Chondrocyte (in vitro differentiated cells): Measurements from ENCODE around the gene SH2D6. TPM values are rescaled to one million over a fixed set of nuclear protein-coding genes. Genes with fewer than 3 reads are reported as not detected.

Source experiments
- DNase-seq: peaks from one replicate; pipeline ENCODE4 v3.0.0; 2021; ENCODE audit warnings: mixed read lengths, low spot score
- H3K27ac Mint-ChIP-seq: one replicate; pipeline ENCODE4 v1.8.0; 2021; ENCODE audit warnings: mild to moderate bottlenecking, moderate library complexity, mixed read lengths; ENCODE audit not compliant: unreplicated experiment
- H3K27me3 Mint-ChIP-seq: 2 replicates; pipeline ENCODE4 v1.8.0; 2021; ENCODE audit warnings: low read depth, mixed read lengths
- H3K36me3 Mint-ChIP-seq: 2 replicates; pipeline ENCODE4 v1.8.0; 2021; ENCODE audit warnings: low read depth, mixed read lengths
- H3K4me1 Mint-ChIP-seq: 2 replicates; pipeline ENCODE4 v1.8.0; 2021; ENCODE audit warnings: low read depth, mild to moderate bottlenecking, mixed read lengths
- H3K4me3 Mint-ChIP-seq: one replicate; pipeline ENCODE4 v1.8.0; 2021; ENCODE audit warnings: mild to moderate bottlenecking, moderate library complexity, mixed read lengths; ENCODE audit not compliant: unreplicated experiment
- H3K9me3 Mint-ChIP-seq: 2 replicates; pipeline ENCODE4 v1.8.0; 2021; ENCODE audit warnings: low read depth, mixed read lengths
- CTCF ChIP-seq: fragments of 200-600 bp; sonication (generic); IDR thresholded peaks from 2 replicates; pipeline ENCODE4 v1.5.0; 2021; ENCODE audit warnings: antibody characterized with exemption, mild to moderate bottlenecking, moderate library complexity
- total RNA-seq: library from RNA; stranded (reverse); gene quantifications from 3 replicates; pipeline ENCODE4 v1.2.1, GENCODE V29; 2021

Gene SH2D6
- total RNA-seq, 1 donor from 2014 or later = 0.47 TPM

DNA sequence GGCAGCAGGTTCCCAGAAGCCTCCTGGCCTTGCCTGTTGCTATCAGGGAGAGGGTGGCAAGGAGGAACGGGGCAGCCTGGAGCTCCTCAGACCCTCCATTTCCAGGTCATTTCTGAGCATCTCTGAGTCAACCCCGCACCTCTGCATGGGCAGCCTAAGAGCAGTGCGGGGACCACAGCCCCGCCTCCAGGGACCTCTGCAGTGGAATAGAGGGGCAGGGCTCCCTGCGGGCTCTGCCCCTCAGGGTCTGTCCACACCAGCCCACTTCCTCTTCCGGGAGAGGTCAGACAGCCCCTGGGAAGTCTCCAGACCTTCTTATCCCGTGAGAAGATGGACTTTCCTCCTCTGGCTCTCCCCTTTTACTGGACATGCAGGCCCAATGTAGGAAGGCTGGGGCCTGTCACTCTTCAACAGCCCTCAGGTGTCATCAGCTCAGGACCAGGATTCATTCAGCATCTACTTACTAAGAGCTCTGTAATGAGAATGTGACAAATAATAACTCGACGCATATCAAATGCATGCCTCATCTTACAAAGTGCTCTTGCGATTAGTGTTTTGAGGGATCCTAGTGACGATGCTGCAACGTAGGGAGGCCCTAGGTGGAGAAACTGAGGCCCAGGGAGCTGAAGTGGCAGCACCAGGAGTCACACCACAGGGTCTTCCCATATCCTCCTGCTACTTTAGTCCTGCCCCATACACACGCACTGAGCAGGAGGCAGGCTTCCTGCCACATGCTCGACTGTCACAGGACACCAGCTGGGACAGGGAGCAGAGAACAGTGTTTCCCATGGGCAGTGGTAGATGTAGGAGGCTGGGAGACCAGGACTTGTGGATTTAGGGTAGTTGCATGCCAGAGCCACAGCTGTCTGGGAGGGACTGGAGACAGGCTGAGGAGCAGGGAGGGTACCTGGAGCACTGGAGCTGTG lies 28.0 kb downstream of the SH2D6 start:
- no peak for TF ChIP-seq CTCF
- no peak for DNase-seq

DNA sequence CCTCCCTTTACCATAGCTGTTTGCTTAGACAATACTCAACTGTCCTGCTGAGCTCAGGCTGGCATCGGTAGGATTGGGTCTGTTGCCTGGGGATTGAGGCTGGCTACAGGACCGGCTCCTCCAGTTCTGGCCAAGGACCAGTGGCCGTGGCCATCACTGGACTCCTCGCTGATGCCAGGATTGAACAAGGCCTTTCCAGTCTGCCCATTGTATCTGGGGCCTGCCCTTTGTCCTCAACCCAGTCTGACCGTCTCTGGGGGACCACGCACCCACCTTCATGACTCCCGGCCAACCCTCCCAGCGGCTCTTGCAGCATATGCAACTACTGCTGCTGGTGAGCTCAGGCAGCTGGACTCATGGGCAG lies 28.7 kb downstream of the SH2D6 start:
- no peak for DNase-seq
- Mint-ChIP-seq H3K9me3 (no peaks in the 10 kb centered on the region), H3K4me3 (no peak overlapping the region), H3K27me3 (no peaks in the 10 kb centered on the region), H3K36me3 (no peaks in the 10 kb centered on the region), H3K27ac (no peak overlapping the region), H3K4me1 (peaks cover 41% of the 10 kb centered on the region)
- no peak for TF ChIP-seq CTCF

More for the DNA sequence above, 28.0 kb downstream of the SH2D6 start:
- Mint-ChIP-seq H3K9me3 (no peaks in the 10 kb centered on the region), H3K36me3 (no peaks in the 10 kb centered on the region), H3K27ac (peak overlapping the region; percentile 94), H3K27me3 (no peaks in the 10 kb centered on the region), H3K4me1 (peaks cover 41% of the 10 kb centered on the region), H3K4me3 (no peak overlapping the region)

DNA sequence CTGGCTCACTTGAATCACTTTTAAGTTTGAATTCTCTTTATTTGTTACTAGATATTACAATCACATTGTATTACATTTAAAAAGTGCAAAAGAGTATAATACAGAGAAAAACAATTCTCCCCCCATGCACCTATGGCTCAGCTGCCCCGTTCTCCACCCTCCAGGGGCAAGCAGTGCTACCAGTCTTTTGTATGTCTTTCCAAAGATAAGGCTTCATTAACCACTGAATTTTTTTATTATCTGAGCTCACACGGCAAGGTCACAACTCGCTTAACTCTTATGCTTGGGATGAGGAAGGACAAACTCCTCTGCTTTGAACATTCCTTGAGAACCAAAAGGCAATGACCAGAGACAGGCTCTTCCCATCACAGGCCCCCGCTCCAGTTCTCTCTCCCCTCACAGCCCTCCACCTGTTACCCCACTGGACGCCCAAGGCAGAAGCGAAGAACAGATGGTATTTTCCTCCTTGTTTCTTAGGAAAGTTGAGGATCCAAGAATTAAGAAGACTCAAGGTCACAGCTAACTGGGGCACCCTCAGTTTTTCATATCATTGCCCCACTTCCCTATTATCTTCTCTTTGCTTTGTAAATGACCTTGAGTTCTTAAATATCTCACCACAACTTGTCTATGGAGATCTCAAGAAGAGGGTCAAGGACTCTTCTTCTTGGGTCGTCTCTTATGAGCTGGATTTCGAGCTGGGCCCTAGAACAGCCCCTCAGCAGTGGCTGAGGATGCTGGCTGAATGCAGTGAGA lies 30.1 kb downstream of the SH2D6 start:
- no peaks in the 10 kb centered on the region for H3K27me3 Mint-ChIP-seq
- DNase-seq = peak; percentile 3
- peaks cover 46% of the 10 kb centered on the region for H3K4me1 Mint-ChIP-seq
- H3K4me3 Mint-ChIP-seq = no peak overlapping the region
- peak overlapping the region; percentile 24 for H3K27ac Mint-ChIP-seq
- no peaks in the 10 kb centered on the region for H3K36me3 Mint-ChIP-seq
- TF ChIP-seq CTCF = no peak
- H3K9me3 Mint-ChIP-seq = no peaks in the 10 kb centered on the region

GRCh38 chr2:85449214-85449588 lies 30.7 kb downstream of the SH2D6 start:
- Mint-ChIP-seq H3K4me3 (no peak overlapping the region), H3K27ac (peak overlapping the region; percentile 32), H3K27me3 (no peaks in the 10 kb centered on the region), H3K9me3 (no peaks in the 10 kb centered on the region), H3K36me3 (no peaks in the 10 kb centered on the region), H3K4me1 (peaks cover 46% of the 10 kb centered on the region)
- no peak for TF ChIP-seq CTCF
- DNase-seq = no peak

GRCh38 chr2:85452237-85452636 lies 33.7 kb downstream of the SH2D6 start:
- no peak for DNase-seq
- no peaks in the 10 kb centered on the region for H3K36me3 Mint-ChIP-seq
- TF ChIP-seq CTCF = no peak

More at GRCh38 chr2:85452237-85452636, 33.7 kb downstream of the SH2D6 start:
- Mint-ChIP-seq H3K9me3 (no peaks in the 10 kb centered on the region), H3K27ac (no peak overlapping the region), H3K27me3 (peaks cover 2% of the 10 kb centered on the region), H3K4me3 (no peak overlapping the region), H3K4me1 (peaks cover 20% of the 10 kb centered on the region)
